ENCODE measurements around the gene WDR7. TPM values are rescaled to one million over a fixed set of nuclear protein-coding genes. Genes with fewer than 3 reads are reported as not detected.

Gene WDR7
- total RNA-seq, 4 donors from 2014 or later = 22.6 to 39.0 (median 31.2) TPM

DNA sequence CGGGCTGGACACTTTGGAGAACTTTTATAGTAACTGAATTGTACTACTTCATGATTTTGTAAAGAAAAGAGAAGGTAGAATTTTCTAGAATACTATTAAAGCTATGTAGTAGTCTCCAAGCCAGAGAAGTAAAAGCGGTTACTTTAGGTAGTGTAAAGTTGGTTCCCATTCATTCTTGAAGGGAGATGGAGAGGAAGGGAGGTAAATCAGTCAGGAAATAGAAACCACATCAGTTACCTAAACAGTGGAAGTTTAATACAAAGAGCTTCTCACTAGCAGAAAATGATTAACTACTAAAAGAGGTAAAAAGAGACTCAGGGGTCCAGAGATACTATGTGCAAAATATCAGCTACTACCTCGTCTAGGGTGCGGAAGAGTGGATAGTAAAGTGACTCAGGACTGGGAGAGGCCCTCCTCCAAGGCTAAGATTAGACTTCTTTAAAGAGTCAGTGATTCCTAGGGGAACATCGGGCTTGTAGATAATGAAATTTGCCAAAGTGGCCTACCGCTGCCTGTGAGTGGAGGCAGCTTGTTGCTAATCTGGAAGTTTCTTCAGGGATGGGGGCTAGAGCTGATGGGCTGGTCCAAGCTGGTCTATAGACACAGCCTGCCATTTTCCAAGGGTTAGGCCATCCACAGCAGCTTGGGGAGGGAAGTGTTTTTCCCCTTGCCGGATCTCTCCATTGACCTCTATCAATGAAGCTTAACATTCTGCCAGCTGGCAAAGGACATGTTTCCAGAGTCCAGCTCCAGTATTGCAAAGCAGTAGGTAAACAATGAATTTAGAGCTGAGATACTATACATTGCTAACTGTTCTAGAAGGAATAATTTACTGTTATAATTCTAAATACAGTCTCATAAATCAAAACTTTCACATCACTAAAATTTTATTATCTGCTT lies 249.3 kb downstream of the WDR7 start:
- Histone ChIP-seq H3K27me3 (no peaks in the 10 kb centered on the region), H3K4me1 (peaks cover 0 to 5% (median 0%) of the 10 kb centered on the region in 4 donors), H3K9me3 (no peaks in the 10 kb centered on the region), H3K27ac (no peak overlapping the region), H3K36me3 (no peaks in the 10 kb centered on the region), H3K4me3 (no peak overlapping the region)
- TF ChIP-seq, protein P1, sequence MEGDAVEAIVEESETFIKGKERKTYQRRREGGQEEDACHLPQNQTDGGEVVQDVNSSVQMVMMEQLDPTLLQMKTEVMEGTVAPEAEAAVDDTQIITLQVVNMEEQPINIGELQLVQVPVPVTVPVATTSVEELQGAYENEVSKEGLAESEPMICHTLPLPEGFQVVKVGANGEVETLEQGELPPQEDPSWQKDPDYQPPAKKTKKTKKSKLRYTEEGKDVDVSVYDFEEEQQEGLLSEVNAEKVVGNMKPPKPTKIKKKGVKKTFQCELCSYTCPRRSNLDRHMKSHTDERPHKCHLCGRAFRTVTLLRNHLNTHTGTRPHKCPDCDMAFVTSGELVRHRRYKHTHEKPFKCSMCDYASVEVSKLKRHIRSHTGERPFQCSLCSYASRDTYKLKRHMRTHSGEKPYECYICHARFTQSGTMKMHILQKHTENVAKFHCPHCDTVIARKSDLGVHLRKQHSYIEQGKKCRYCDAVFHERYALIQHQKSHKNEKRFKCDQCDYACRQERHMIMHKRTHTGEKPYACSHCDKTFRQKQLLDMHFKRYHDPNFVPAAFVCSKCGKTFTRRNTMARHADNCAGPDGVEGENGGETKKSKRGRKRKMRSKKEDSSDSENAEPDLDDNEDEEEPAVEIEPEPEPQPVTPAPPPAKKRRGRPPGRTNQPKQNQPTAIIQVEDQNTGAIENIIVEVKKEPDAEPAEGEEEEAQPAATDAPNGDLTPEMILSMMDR (IDR thresholded peaks at IDR 0.05) = no peak
- TF ChIP-seq EP300 (IDR thresholded peaks at IDR 0.05) = no peak
- 81 to 82% methylated on average over 7 of the region's 7 CpGs for WGBS, 2 donors
- DNase-seq (ENCODE audit: low spot score in 2 of 2) = no peak

DNA sequence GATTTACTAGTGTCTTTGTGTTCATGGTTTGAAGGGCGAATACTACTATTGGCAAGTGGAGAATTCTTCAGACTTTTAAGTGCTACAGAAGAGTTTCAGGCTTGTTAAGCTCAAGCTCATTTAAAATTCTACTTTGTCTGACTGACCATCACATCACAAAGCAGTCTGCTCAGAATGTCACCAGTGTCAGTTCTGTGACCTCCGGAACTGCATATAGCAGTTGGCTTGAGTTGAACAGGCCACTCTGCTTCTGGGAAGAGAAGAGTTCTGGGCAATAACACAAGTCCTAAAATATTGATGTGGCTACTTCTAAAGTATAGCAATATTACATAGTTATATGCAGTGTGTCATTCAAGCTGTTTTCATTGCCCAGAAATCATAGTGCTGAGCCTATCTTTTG lies 250.8 kb downstream of the WDR7 start:
- 70 to 73% methylated on average over 2 of the region's 2 CpGs for WGBS, 2 donors
- no peaks in the 10 kb centered on the region for H3K9me3 ChIP-seq
- DNase-seq (ENCODE audit: low spot score in 2 of 2) = no peak
- H3K36me3 ChIP-seq = no peaks in the 10 kb centered on the region
- no peaks in the 10 kb centered on the region for H3K27me3 ChIP-seq
- H3K4me1 ChIP-seq = peaks cover 0 to 5% (median 0%) of the 10 kb centered on the region in 4 donors
- H3K27ac ChIP-seq = no peak overlapping the region
- no peak overlapping the region for H3K4me3 ChIP-seq
- TF ChIP-seq POLR2A (IDR thresholded peaks at IDR 0.05) (no peak), EP300 (IDR thresholded peaks at IDR 0.05) (no peak)
- TF ChIP-seq, protein P1 (IDR thresholded peaks at IDR 0.05) = no peak

DNA sequence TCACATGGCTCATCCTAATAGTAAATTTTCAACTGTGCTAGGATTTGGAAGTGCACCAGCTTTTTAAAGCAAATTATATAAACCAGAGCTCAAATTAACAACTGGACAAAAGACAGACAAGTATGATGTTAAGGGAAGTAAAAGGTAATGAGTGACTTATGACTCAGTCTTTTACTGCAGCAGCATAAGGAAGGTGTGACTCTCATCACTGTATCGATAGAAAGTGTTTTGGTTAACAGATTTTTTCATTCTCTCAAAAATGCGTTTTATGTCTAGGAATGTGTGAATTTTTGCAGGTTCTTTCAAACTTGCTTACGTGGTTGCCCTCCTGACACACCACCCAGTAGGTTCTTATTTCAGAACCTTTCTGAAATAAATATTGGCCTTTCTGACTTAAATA lies 251.5 kb downstream of the WDR7 start:
- TF ChIP-seq, protein P1 (IDR thresholded peaks at IDR 0.05) = no peak
- TF ChIP-seq POLR2A (IDR thresholded peaks at IDR 0.05) (no peak), EP300 (IDR thresholded peaks at IDR 0.05) (no peak)
- Histone ChIP-seq H3K36me3 (no peaks in the 10 kb centered on the region), H3K9me3 (no peaks in the 10 kb centered on the region), H3K4me1 (peaks cover 0 to 5% (median 0%) of the 10 kb centered on the region in 4 donors), H3K4me3 (no peak overlapping the region), H3K27ac (no peak overlapping the region), H3K27me3 (no peaks in the 10 kb centered on the region)
- WGBS, 2 donors = 90 to 93% methylated on average over 3 of the region's 3 CpGs
- no peak for DNase-seq (ENCODE audit: low spot score in 2 of 2)

DNA sequence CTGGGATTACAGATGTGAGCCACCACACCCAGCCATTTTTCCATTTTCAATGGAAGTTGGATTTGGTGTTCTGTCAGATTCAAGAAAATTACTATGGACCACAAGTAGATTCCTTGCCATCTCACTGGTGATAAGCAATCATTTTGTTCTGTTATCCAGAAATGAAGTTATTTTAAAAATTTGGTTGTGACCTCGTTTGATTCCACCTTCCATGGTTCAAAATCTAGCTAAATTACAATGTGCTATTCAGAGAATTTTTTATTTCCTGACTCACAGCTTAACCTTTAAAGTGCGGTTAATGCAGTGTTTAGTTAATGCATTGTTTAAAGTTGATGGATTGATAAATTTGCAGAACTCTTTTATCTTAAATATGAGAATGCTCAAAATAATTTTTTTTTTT lies 252.5 kb downstream of the WDR7 start:
- no peak for TF ChIP-seq EP300 (IDR thresholded peaks at IDR 0.05)
- no peak for TF ChIP-seq POLR2A (IDR thresholded peaks at IDR 0.05)
- TF ChIP-seq, protein P1 (IDR thresholded peaks at IDR 0.05) = no peak
- no peak for DNase-seq (ENCODE audit: low spot score in 2 of 2)
- Histone ChIP-seq H3K4me3 (no peak overlapping the region), H3K4me1 (peaks cover 0 to 5% (median 0%) of the 10 kb centered on the region in 4 donors), H3K27me3 (no peaks in the 10 kb centered on the region), H3K9me3 (no peaks in the 10 kb centered on the region), H3K27ac (no peak overlapping the region), H3K36me3 (no peaks in the 10 kb centered on the region)
- WGBS, 2 donors = 68 to 80% methylated on average over 2 of the region's 2 CpGs

DNA sequence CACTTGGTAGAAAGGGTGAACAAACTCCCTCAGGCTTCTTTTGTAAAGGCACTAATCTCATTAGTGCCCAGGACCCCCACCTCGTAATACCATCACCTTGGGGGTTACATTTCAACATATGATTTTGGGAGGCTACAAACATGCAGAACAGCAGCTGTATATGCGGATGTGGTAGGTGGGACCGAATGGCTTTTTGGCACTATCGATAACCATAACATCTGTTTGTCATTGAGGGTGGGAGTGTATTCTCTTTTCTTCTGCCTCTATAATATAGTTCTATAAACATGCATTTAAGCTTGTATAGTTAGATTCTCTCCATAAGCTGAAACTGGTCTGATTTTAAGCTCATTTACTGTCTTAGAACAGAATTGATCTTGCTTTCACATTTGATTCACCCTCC lies 256.6 kb downstream of the WDR7 start:
- Histone ChIP-seq H3K27me3 (no peaks in the 10 kb centered on the region), H3K4me1 (no peaks in the 10 kb centered on the region), H3K27ac (no peak overlapping the region), H3K4me3 (no peak overlapping the region), H3K36me3 (no peaks in the 10 kb centered on the region), H3K9me3 (no peaks in the 10 kb centered on the region)
- WGBS, 2 donors = 82 to 83% methylated on average over 4 of the region's 4 CpGs
- DNase-seq (ENCODE audit: low spot score in 2 of 2) = no peak
- no peak for TF ChIP-seq EP300 (IDR thresholded peaks at IDR 0.05)
- no peak for TF ChIP-seq POLR2A (IDR thresholded peaks at IDR 0.05)
- TF ChIP-seq, protein P1 (IDR thresholded peaks at IDR 0.05) = no peak
